Activated CD4-positive, alpha-beta memory T cell treated with anti-CD3 and anti-CD28 coated beads, Interleukin-2, amount 10 ng/mL, durations not matched to agents 7 days and 5 days (primary cell): ENCODE measurements around the gene PPP1R3G. TPM values are rescaled to one million over a fixed set of nuclear protein-coding genes. Genes with fewer than 3 reads are reported as not detected.

ENCODE experiments used
- CTCF ChIA-PET: fragments of 350-600 bp; sonication (Branson Sonifier 250); formaldehyde crosslinking; loops from one replicate; lab custom pipeline; 2021; ENCODE audit warnings: antibody characterized with exemption, inconsistent platforms; lab: Charles Lee
- POLR2A ChIA-PET: fragments of 350-600 bp; sonication (Branson Sonifier 250); formaldehyde crosslinking; loops from one replicate; lab custom pipeline; 2021; ENCODE audit warnings: antibody characterized with exemption; lab: Charles Lee
- DNase-seq: peaks from one replicate; pipeline ENCODE4 v3.0.0-alpha.2; 2020
- H3K27ac Mint-ChIP-seq: one replicate; pipeline ENCODE4 v1.8.0; 2021; ENCODE audit warnings: mild to moderate bottlenecking, mixed read lengths
- H3K27me3 Mint-ChIP-seq: one replicate; pipeline ENCODE4 v1.8.0; 2021; ENCODE audit warnings: mixed read lengths
- H3K36me3 Mint-ChIP-seq: one replicate; pipeline ENCODE4 v1.8.0; 2021; ENCODE audit warnings: low read depth, mixed read lengths
- H3K4me1 Mint-ChIP-seq: one replicate; pipeline ENCODE4 v1.8.0; 2021; ENCODE audit warnings: mixed read lengths
- H3K4me3 Mint-ChIP-seq: one replicate; pipeline ENCODE4 v1.8.0; 2021; ENCODE audit warnings: mild to moderate bottlenecking, mixed read lengths
- H3K9me3 Mint-ChIP-seq: one replicate; pipeline ENCODE4 v1.8.0; 2021; ENCODE audit warnings: mixed read lengths
- total RNA-seq, 2 experiments: library from RNA; stranded (reverse); gene quantifications; one replicate each; pipeline ENCODE4 v1.2.3, GENCODE V29; 2021

Gene PPP1R3G
- total RNA-seq = under 1 TPM; 0.08 to 0.10 TPM

DNA sequence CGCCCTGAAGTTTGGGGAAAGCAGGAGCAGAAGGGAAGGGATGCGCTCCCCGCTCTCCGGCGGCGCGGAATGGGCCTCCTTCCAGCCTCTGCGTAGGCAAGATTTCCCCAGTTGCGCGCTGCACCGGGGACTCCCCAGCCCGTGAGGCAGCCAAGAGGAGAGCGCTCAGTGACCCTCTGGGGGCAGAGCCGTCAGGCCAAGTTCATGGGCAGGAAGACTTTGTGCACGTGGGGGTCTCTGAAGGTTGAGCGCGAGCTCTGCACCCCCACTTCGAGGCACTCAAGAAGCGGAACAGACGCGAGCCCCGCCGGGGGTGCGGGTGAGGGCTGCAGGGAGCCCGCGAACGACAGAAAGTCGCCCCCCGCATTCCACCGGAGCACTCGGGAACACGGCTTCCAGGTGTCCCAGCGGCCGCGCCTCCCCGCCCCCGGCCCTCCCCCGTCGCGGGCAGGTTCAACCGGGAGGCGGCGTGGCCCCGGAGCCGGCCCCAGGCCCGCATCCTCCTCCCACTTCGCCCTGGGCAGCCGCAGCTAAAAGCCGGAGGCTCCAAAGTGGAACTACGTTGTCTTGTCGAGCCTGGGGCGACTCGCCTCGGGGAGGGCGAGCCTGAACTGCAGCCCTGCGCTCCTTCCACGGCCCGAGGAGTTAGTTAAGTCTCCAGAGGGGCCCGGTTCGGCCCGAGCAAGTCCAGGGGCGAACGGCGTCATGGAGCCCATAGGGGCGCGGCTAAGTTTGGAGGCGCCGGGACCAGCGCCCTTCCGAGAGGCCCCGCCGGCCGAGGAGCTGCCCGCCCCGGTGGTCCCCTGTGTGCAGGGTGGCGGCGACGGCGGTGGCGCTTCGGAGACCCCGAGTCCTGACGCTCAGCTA is at the start of gene PPP1R3G:
Gene PPP1R3G (plus strand): TSS at position 561 of the 867 bp plus-strand sequence. CDS start 145 bp downstream, at position 706.
- Mint-ChIP-seq H3K4me3 (peak within 1 kb of the TSS; percentile 66), H3K27ac (no peak within 1 kb of the TSS), H3K4me1 (peaks cover 4% of the 10 kb centered on the region), H3K9me3 (no peaks in the 10 kb centered on the region), H3K36me3 (no peaks in the 10 kb centered on the region), H3K27me3 (peaks cover 52% of the 10 kb centered on the region)
- ChIA-PET CTCF (no interaction called here), POLR2A (no interaction called here)
- no peak for DNase-seq

- no peak overlapping the region for H3K27ac Mint-ChIP-seq
- DNase-seq = no peak
- POLR2A ChIA-PET = no interaction called here
- H3K9me3 Mint-ChIP-seq = no peaks in the 10 kb centered on the region
- H3K36me3 Mint-ChIP-seq = no peaks in the 10 kb centered on the region
- H3K27me3 Mint-ChIP-seq = peaks cover 2% of the 10 kb centered on the region
- no peak overlapping the region for H3K4me3 Mint-ChIP-seq
- CTCF ChIA-PET = no interaction called here
- no peaks in the 10 kb centered on the region for H3K4me1 Mint-ChIP-seq
Measured at GRCh38 chr6:5036269-5036668, 48.9 kb upstream of the PPP1R3G start.

DNA sequence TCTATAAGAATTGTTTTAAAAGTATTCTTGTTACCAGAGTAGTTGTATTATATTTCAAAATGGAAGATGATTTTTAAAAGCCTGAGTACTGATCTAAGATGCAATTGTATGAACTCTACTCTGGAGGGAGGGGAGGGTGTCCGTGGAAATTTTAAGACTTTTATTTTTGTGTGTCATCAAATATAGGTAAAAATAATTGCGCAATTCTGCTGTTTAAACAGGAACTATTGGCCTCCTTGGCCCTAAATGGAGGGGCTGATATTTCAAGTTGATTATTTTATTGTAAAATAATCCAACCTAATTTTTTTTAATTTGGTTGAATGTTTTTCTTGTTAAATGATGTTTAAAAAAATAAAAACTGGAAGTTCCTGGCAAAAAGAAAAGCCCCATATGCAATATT is 43.2 kb upstream of the PPP1R3G start:
- Mint-ChIP-seq H3K27me3 (no peaks in the 10 kb centered on the region), H3K4me1 (no peaks in the 10 kb centered on the region), H3K27ac (no peak overlapping the region), H3K4me3 (no peak overlapping the region), H3K36me3 (no peaks in the 10 kb centered on the region), H3K9me3 (no peaks in the 10 kb centered on the region)
- POLR2A ChIA-PET = no interaction called here
- DNase-seq = no peak
- CTCF ChIA-PET = no interaction called here

- Mint-ChIP-seq H3K27ac (no peak overlapping the region), H3K36me3 (no peaks in the 10 kb centered on the region), H3K27me3 (no peaks in the 10 kb centered on the region), H3K4me1 (no peaks in the 10 kb centered on the region), H3K9me3 (no peaks in the 10 kb centered on the region), H3K4me3 (no peak overlapping the region)
- POLR2A ChIA-PET = no interaction called here
- DNase-seq = no peak
- CTCF ChIA-PET = no interaction called here
Measured at GRCh38 chr6:5042436-5042835, 42.7 kb upstream of the PPP1R3G start.

- Mint-ChIP-seq H3K36me3 (no peaks in the 10 kb centered on the region), H3K27ac (no peak overlapping the region), H3K27me3 (peaks cover 4% of the 10 kb centered on the region), H3K4me3 (no peak overlapping the region), H3K4me1 (no peaks in the 10 kb centered on the region), H3K9me3 (peaks cover 4% of the 10 kb centered on the region)
- ChIA-PET POLR2A (no interaction called here), CTCF (no interaction called here)
- no peak for DNase-seq
Measured at GRCh38 chr6:5044866-5045265, 40.3 kb upstream of the PPP1R3G start.

- peaks cover 4% of the 10 kb centered on the region for H3K27me3 Mint-ChIP-seq
- peaks cover 4% of the 10 kb centered on the region for H3K9me3 Mint-ChIP-seq
- H3K4me1 Mint-ChIP-seq = no peaks in the 10 kb centered on the region
- no peak for DNase-seq
- H3K36me3 Mint-ChIP-seq = no peaks in the 10 kb centered on the region
- H3K27ac Mint-ChIP-seq = no peak overlapping the region
- POLR2A ChIA-PET = no interaction called here
- CTCF ChIA-PET = no interaction called here
- no peak overlapping the region for H3K4me3 Mint-ChIP-seq
Measured at GRCh38 chr6:5045416-5045815, 39.7 kb upstream of the PPP1R3G start.

- peaks cover 11% of the 10 kb centered on the region for H3K9me3 Mint-ChIP-seq
- CTCF ChIA-PET = no interaction called here
- peaks cover 3% of the 10 kb centered on the region for H3K36me3 Mint-ChIP-seq
- H3K27me3 Mint-ChIP-seq = peaks cover 7% of the 10 kb centered on the region
- no peaks in the 10 kb centered on the region for H3K4me1 Mint-ChIP-seq
- POLR2A ChIA-PET = no interaction called here
- no peak overlapping the region for H3K4me3 Mint-ChIP-seq
- no peak for DNase-seq
- no peak overlapping the region for H3K27ac Mint-ChIP-seq
Measured at GRCh38 chr6:5046430-5046829, 38.7 kb upstream of the PPP1R3G start.

- Mint-ChIP-seq H3K27me3 (peaks cover 9% of the 10 kb centered on the region), H3K4me1 (peaks cover 2% of the 10 kb centered on the region), H3K36me3 (peaks cover 3% of the 10 kb centered on the region), H3K9me3 (peaks cover 14% of the 10 kb centered on the region), H3K27ac (no peak overlapping the region), H3K4me3 (no peak overlapping the region)
- DNase-seq = no peak
- ChIA-PET POLR2A (no interaction called here), CTCF (no interaction called here)
Measured at GRCh38 chr6:5050009-5050408, 35.1 kb upstream of the PPP1R3G start.

- no peak for DNase-seq
- H3K36me3 Mint-ChIP-seq = peaks cover 3% of the 10 kb centered on the region
- H3K9me3 Mint-ChIP-seq = peaks cover 14% of the 10 kb centered on the region
- peaks cover 2% of the 10 kb centered on the region for H3K4me1 Mint-ChIP-seq
- ChIA-PET POLR2A (no interaction called here), CTCF (no interaction called here)
- no peak overlapping the region for H3K27ac Mint-ChIP-seq
- H3K27me3 Mint-ChIP-seq = peaks cover 9% of the 10 kb centered on the region
- H3K4me3 Mint-ChIP-seq = no peak overlapping the region
Measured at GRCh38 chr6:5051394-5051793, 33.7 kb upstream of the PPP1R3G start.

DNA sequence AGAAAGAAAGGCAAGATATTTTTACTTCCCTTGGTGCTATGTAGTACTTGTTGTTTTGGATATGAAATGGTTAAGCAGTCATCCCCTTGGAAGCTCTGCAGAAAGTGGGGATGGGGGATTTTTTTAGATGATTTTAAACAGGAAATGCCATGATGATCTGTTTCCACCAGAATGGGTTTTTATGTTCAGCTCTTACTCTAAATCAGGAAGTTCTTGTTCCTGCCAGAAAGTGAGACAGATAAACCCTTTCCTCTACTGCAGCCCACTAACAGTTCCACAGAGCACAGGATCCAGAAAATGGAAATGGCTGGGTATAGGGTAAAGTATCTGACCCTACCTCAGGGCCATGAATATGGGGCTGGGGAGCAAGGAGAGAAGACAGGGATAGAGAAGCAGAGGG is 32.1 kb upstream of the PPP1R3G start:
- no peak for DNase-seq
- ChIA-PET CTCF (no interaction called here), POLR2A (no interaction called here)
- H3K27me3 Mint-ChIP-seq = peaks cover 9% of the 10 kb centered on the region
- peaks cover 14% of the 10 kb centered on the region for H3K9me3 Mint-ChIP-seq
- H3K27ac Mint-ChIP-seq = no peak overlapping the region
- peaks cover 3% of the 10 kb centered on the region for H3K36me3 Mint-ChIP-seq
- H3K4me3 Mint-ChIP-seq = no peak overlapping the region
- peaks cover 2% of the 10 kb centered on the region for H3K4me1 Mint-ChIP-seq

DNA sequence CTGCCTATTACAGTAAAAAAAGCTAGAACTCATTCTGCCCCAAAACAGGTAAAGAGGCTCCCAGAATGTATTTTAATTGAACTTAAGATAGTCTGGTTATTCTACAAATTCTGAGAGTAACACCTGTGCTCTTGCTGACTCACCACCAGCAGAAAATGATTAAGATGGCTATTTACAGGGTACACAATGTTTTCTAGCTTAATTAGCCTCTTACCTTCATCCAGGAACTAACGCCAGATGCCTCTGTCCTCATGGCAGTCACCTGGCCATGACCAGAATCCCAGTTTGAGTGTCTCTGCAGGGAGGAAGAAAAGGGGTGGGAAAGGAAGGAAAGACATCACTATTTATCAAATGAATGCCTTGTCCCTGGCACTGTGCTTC is 31.3 kb upstream of the PPP1R3G start:
- Mint-ChIP-seq H3K9me3 (peaks cover 10% of the 10 kb centered on the region), H3K27me3 (peaks cover 7% of the 10 kb centered on the region), H3K4me1 (peaks cover 2% of the 10 kb centered on the region), H3K27ac (no peak overlapping the region), H3K4me3 (no peak overlapping the region), H3K36me3 (peaks cover 3% of the 10 kb centered on the region)
- no peak for DNase-seq
- CTCF ChIA-PET = no interaction called here
- POLR2A ChIA-PET = no interaction called here

- POLR2A ChIA-PET = no interaction called here
- H3K36me3 Mint-ChIP-seq = peaks cover 3% of the 10 kb centered on the region
- no peak overlapping the region for H3K4me3 Mint-ChIP-seq
- H3K9me3 Mint-ChIP-seq = peaks cover 10% of the 10 kb centered on the region
- H3K4me1 Mint-ChIP-seq = peaks cover 2% of the 10 kb centered on the region
- DNase-seq = no peak
- peaks cover 7% of the 10 kb centered on the region for H3K27me3 Mint-ChIP-seq
- CTCF ChIA-PET = no interaction called here
- H3K27ac Mint-ChIP-seq = no peak overlapping the region
Measured at GRCh38 chr6:5054245-5054873, 30.8 kb upstream of the PPP1R3G start.

DNA sequence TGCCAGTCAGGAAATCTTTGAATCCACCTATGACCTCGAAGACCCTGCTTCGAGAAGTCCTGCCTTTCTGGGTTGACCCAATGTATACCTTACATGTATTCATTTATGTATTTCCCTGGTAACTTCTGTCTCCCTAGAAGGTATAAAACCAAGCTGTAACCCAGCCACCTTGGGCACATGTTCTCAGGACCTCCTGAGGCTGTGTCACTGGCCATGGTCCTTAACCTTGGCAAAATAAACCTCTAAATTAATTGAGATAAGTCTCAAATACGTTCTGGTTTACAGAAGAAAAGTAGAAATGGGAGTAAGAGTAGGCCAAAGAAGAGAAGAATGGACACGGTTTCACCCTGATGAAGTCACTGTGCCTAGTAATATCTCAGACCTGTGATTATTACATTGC is 30.0 kb upstream of the PPP1R3G start:
- Mint-ChIP-seq H3K9me3 (peaks cover 10% of the 10 kb centered on the region), H3K4me1 (peaks cover 2% of the 10 kb centered on the region), H3K27me3 (peaks cover 7% of the 10 kb centered on the region), H3K27ac (no peak overlapping the region), H3K36me3 (peaks cover 3% of the 10 kb centered on the region), H3K4me3 (no peak overlapping the region)
- ChIA-PET POLR2A (no interaction called here), CTCF (no interaction called here)
- no peak for DNase-seq

DNA sequence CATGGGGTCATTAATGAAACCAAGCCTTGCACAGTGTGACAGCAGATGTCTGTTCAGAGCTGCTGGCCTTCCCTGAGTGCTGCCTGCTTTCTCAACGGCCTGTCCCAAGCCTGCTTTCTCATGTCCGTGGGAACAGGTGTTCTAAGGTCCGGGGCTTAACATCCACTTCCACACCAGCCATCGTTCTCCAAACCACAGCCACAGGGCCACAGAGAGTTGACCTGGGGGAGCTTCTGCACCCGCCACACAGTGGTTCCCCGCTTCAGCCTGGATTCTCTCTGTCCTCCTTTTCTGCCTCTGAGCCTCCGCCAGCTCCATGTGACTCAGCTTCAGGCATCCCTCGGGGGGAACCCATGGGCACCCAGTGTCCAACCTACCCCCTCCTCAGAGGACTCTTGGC is 26.9 kb upstream of the PPP1R3G start:
- Mint-ChIP-seq H3K27me3 (peaks cover 6% of the 10 kb centered on the region), H3K27ac (no peak overlapping the region), H3K9me3 (peaks cover 2% of the 10 kb centered on the region), H3K36me3 (no peaks in the 10 kb centered on the region), H3K4me1 (no peaks in the 10 kb centered on the region), H3K4me3 (no peak overlapping the region)
- ChIA-PET POLR2A (no interaction called here), CTCF (no interaction called here)
- no peak for DNase-seq
